Dermis blood vessel endothelial cell (primary cell): Measurements from ENCODE around the gene FASTKD2. TPM values are rescaled to one million over a fixed set of nuclear protein-coding genes. Genes with fewer than 3 reads are reported as not detected.
A peak's percentile ranks its signal among the peaks of the same experiment; 100 is the strongest.
"Not testable (repeated sequence)": the region's sequence is repeated elsewhere in the genome, so short reads cannot be mapped to it uniquely, and the experiment has no call there.

ENCODE experiments used
- DNase-seq: peaks from one replicate; pipeline ENCODE4 v3.0.0; 2010
- total RNA-seq: library from RNA; depleted of rRNA; stranded (reverse); fragments of >200 nt; gene quantifications from 2 replicates; pipeline ENCODE4 v1.2.3, GENCODE V29; 2014

Gene FASTKD2
- total RNA-seq, 1 donor from 2014 or later, result 43.1 TPM

DNA sequence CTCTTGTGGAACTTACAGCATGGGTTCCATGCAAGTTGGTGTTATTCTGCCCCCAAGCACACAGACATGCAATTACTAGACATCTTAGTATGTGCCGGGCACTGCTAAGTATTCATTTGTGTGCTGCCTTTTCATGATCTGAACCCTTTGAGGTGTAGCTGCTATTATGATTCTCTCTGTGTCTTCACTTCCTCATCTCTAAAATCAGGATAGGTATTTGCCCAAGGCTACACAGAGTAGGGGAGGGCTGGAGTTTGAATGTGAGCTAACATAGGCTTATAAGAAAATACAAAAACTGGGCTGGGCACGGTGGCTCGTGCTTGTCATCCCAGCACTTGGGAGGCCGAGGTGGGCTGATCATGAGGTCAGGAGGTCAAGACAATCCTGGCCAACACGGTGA is 27.2 kb downstream of the FASTKD2 start:
- DNase-seq, result no peak

DNA sequence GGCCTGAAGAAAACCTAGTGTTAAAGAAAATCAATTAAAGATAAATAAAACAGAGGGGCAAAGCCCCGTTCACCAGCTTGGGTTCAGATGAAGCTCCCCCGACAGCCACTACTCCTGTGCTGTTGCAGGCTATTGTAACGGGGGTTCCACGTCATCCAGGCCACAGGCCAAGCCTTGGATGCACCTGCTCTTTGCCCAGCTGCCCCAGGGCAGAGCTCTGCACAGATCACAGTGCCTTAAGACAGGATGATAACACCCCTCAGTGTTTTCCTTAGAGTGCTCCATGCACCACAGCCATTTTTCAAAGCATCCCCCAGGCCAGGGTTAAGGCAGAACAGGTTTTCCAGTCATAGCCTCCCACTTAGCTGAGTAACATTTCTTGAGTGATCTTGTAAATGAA is 32.0 kb downstream of the FASTKD2 start:
- peak; percentile 28 for DNase-seq

DNA sequence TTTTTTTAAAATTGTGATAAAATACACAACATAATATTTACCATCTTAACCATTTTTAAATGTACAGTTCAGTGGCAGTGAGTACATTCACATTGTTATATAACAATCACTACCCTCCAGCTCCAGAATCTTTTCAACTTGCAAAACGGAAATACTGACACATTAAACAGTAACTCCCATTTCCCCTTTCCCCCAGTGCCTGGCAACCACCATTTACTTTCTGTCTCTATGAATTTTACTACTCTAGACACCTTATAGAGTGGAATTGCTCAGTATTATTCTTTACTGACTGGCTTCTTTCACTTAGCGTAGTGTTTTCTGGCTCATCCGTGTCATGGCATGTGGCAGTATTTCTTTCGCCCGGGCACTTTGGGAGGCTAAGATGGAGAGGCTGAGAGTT is 32.6 kb downstream of the FASTKD2 start:
- DNase-seq, result peak; percentile 86

DNA sequence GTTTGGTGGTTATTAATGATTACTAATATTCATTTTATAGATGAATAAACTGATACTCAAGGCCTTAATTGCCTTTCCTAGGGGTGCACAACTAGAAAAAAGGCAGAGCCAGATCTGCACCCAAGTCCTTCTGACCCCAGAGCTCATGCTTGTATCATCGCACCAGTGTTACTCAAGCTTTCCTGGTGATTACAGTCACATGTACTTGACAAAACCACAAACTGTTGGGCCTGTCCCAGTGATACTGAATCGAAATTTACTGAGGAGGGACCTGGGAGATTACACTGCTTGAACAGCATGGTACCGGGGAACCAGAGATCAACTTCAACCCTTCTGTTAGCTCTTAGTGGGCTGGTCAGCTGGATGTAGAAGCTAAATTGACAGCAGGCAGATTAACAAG is 33.7 kb downstream of the FASTKD2 start:
- DNase-seq, result no peak

DNA sequence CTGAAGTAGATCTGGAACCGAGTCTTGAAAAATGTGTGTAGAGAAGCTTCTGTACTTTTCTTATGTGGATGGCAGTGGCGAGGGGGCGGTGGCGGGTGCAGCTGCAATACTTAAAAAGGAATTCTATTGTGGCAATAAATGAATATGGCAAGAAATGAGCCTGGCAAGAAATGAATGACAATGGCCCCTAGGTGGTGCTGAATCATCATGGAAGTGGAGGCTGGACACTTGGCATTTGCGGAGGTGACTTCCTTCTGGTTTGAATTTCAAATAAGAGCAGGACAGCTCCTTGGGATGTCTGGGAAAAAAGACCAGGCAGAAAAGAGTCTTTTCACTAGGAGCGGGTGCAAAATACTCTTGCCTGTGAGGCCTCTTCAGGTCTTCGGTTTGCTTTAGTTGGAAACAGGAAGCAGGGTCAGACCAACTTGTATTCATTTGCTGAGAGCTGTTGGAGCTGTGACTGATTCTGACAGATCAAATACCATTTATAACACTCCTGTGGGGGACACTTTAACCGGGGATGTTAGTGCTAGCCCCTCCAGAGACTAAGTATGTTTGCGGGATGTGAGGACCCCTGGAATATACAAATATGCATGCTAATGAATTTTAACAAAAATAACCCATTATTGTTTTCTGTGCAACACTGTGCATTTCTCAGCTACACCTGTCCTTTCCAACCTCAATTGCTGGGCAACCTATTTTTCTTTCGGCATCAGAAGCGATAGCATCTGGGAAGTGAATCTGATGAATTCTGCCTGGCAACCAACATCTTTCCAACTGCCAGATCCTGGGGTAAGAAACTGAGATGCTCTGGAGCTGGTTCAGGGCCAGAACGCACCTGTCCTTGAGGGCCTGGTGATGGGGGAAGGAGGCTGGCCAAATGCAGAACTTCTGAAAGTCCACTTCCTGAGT is 35.4 kb downstream of the FASTKD2 start:
- peak; percentile 86 for DNase-seq

DNA sequence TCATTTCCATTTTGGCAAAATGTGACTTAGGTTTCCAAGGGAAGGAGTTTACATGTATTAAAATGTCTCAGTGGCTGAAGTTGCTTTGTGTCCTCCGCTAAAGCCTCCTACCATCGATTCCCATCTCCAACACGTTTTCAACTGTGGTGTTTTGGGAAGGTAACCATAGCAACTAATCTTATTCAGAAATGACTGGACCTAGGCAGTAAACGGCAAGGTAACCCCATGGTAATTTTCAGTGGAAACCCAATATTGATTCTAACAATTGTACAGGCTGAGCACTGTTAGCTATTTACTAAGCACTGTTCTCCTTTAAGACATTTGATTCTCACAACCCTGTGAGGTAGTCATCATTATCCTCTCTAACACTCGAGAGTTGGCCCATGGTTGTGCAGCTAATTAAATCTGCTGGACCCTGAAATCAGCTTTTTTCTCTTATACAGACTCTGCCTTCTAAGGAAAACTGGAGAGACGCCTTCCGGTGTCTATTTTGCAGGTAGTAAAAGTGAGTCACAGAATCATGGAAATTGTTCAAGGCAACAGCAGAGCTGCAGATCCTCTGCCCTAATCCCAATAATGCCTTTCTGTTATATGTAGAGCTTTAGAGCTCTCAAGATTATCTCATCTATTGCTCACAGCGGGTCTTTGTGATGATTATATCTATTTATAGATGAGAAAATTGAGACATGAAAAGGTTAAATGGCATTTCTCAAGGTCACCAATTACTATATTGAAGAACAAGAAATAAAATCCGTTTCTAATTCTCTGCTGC is 36.2 kb downstream of the FASTKD2 start:
- no peak for DNase-seq

DNA sequence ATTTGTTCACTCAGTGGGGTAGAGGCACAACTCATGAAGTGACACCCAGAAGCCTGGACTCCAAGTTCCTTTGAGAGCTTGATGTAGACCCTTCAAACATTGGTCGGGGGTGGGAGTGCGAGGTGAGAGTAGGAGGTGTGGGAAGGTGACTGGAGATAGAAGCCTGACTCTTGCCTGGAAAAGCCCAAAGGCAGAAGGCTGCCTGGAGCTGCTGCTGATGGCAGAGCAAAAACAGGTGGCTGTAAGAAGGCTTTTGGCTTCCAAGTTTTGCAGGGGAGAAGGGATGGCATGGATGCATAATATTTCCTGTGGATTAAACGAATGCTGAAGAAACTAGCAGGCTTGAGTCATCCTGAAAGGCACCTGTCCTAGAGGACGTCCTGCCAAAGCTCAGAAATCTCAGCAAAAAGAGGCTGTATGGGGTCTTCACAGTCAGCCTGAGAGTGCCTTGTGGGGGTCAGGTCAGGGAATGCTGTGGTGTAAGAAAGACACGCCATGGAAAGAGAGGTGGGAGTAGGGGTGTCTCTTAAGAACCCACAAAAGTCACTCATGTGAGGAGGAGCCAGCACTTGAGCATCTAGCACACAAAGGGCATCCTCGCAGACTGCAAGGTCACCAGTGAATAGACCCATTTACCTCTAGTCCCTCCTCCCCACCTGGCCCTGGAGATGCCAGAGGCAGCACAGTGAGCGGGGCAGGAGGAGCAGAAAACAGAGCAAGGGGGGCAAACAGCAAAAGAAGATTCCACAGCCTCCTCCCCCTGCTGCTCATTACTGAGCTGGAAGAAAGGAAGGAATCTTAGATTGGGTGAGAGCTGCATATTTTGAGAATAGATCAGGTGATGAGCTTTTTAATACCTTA is 37.5 kb downstream of the FASTKD2 start:
- DNase-seq, result no peak

DNA sequence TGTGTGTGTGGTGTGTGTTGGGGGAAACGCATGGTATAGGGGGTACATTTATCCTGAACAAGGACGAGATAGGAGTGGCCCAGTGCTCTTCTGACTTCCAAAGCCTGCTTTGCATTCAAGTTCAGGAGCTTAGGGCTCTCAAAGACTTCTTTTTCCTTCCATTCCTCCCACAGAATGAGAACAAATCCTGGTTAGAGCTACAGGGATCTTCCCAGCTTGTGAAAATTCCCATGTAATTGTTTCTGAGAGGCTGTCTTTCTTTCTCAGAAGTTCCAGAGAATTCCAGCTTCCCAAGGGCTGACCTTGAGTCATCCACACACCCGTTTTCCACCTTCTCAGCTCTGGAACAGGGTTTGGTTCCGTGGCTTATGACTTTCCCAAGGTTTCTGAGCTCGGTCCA is 38.9 kb downstream of the FASTKD2 start:
- no peak for DNase-seq

DNA sequence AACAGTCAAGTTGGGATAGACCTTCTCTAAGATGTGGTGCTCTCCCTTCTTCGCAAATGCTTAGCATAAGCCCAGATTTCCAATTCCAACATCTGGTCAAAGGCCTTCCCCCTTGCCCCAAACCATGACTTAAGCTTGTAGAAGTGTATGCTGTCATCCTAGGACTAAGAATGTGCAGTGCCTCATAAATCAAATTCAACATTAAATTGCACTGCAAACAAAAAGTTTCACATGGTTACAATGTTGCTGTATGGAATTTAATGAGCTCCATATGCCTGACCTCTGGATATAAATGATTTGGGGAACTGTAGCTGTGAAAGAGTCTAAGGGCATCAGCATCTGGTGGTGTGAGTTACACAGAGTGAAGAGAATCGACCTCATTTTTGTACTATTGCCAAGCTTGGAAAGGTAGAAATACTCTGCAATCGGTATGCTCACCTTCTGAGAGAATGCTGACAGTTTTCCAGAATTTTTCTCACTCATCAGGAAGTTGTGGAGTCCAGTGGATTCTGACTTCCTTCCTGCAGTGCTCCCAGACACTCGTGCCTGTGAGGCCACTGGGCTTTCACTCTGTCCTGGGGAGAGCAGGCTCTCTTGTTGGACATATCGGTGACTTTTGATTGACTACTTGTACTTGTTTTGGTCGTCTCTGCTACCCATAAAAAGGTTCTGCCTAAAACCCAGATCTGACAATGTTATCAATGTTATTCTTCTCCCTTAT is 40.6 kb downstream of the FASTKD2 start:
- DNase-seq, result peak; percentile 24

DNA sequence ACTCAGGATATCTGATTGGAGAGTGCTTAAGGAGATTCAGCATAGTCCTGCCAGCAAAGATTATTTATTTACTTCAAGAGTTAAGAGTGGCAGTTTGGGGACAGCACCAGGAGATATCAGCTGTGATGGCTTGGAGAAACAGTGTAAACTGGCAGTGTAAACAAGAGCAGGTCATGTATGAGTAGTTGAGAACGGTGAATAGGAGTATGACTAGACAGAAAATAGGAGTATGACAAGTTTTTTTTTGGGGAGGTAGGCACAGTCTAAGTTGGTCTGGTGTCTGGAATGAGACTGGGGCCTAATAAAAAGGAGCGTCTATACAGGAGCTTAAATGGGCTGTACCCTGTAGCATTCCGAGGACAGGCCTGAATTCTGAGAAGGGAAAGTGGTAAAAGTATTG is 42.2 kb downstream of the FASTKD2 start:
- not testable (repeated sequence) for DNase-seq

DNA sequence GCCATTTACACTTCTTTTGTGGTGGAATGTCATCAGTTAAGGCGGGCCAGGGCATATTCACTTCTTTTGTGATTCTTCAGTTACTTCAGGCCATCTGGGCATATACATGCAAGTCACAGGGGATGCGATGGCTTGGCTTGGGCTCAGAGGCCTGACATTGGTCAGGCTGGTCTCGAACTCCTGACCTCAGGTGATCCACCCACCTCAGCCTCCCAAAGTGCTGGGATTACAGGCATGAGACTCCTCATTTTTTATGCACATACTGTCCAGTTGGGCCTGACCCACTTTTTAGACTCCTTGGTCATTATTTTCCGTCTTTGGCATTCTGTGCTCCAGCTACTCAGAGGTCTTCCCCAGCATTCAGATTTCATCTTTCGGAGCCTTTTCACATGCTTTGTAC is 47.1 kb downstream of the FASTKD2 start:
- not testable (repeated sequence) for DNase-seq

DNA sequence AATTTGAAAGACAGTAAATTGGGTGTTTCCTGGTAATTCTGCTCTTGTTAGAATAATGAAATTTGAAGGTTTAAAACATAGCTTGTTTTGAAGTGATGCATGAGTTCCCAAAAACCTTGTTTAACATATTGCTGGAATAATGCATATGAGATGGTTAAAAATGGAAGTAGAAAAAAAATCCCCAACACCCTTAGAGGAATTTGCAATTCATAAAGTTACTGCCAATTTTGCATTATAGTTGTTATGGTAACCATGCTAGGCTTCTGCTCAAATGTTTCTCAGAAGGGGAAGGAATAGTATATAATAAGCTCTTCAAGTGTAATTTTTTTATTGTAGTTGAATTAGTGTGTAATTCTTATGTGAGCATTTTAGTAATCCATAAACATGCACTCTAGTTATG is 49.1 kb downstream of the FASTKD2 start:
- DNase-seq, result no peak

DNA sequence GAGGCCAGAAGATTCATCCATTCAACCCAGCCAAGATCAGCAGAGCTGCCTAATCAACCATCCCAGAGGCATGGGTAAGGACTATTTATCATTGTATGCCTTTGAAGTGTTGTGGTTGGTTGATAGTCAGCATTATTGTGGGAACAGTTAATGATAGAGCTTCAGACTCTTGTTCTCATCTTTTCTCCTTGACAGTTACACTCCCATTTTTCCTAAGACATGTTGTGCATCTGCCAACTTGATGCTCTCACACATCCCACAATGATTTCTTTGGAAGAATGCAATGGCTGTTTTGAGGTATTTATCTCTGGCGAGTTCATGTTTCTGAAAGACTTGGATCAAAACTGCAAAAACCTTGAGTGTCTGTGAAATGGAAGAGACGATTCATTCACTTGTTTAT is 55.4 kb downstream of the FASTKD2 start:
- no peak for DNase-seq

DNA sequence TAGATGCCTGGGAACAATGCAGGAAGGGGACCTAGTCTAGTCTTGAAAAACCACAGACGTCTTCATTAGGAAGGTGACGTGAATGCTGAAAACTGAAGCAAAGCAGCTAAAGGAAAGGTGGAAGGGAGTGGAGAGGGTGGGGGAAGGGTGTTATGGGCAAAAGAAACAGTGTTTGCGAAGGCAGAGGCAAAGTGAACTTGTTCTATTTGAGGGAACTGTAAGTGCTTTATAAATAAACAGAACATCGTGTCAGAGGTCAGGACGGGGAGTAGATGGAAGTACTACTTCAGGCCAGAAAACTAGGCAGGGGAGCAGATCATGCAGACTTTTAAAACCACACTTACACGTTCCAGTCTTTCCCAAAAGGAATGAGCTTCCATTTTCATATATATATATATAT is 57.8 kb downstream of the FASTKD2 start:
- no peak for DNase-seq

DNA sequence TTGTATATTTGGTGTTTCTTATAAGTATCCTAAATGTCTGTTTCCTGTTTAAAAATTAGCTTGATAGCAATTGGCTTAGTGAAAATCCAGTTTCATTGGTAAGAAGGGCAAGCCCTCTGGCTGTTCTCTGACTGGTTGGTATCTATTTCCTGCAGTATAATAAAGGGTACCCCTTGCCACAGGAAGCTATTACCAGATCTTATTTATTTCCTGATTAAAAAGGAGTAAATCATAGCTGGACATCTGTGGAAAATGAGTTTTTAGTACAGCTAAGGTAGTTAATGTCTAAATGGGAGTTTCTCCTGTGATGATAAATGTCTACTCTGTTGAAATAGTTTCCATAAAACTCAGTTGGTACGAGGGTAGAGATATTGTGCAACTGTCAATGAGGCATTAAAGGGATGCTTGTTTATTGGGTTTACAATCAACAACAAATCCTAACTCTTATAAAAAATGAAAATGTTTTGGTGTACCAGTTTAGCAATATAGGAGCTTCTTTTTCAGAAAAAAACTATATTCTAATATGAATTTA is 58.7 kb downstream of the FASTKD2 start:
- DNase-seq, result no peak

DNA sequence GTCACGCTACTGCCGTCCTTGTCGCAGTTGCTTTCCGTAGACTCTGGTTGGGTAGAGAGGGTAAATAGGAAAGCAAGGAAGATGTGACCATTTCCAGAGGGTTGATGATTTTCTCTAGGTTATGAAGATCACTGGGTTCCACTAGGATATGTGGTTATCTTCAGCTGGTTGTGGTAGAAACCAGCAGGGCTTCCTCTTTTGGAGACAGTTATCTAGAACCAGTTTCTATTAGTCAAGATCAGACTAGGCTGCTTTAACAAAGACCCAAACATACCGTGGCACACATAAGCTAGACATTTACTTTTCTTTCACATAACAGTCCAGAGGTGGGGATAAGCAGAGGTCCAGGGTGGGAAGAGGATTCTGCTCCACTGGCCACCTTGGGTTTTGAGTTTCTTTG is 59.6 kb downstream of the FASTKD2 start:
- DNase-seq, result no peak

DNA sequence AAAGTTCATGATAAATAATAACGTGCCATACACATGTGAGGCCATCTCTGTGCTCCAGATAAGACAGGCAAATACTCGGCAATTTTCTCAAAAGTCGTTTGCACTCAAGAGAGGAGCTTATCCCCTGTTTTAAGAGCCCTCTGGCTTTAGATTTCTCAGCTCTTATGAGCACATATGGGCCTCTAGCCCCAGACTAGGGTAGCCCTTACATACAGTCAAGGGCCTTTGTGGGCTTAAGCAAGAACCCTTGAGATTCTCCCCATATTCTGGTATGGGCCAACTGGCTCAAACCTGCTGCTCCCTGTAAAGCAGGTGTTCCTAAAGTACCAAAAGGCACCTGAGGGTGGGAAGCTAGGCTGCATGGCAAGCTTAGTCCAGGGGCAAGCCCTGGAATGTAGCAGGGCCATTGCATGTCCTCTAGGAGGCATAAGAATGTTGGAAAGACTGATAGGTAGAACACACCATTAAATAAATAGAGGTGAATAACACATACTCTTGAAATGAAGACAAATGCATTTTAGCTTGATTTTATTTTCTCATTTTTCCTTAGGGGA is 66.1 kb downstream of the FASTKD2 start:
- DNase-seq, result no peak

DNA sequence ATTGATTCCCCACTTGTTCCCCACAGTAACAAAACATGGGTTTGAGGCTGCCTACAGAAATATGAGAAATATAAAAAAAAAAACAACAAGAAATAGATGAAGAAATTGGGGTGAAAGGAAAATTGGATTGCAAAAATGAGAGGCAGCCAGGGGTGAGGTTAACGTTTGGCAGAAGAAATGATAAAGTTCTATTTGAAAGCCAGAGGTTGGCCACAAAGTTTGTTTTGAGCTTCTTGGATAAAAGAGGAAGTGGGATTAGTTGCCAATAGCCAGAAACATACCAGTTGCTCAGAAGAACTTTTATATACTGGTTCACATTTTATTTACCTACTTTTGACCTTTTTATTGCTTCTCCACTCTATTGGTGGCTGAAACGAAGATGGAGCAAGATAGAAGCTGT is 67.5 kb downstream of the FASTKD2 start:
- DNase-seq, result no peak

DNA sequence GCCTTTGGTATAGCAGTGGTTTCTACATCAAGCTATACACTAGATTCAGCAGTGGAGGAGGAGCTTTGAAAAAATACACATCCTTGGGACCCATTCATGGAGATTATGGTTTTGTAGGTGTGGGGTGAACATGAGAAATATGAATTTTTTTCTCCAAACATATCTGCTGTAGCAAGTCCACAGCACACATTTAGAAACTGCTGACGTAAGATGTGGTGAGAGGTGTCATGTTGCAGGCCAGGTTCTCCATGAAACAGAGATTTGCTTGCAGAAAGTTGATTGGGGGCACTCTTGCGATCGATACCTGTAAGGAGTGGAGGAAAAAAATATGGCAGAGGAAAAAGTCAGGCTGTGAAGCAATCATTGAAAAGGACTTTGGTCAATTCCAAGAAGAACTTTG is 67.9 kb downstream of the FASTKD2 start:
- no peak for DNase-seq

DNA sequence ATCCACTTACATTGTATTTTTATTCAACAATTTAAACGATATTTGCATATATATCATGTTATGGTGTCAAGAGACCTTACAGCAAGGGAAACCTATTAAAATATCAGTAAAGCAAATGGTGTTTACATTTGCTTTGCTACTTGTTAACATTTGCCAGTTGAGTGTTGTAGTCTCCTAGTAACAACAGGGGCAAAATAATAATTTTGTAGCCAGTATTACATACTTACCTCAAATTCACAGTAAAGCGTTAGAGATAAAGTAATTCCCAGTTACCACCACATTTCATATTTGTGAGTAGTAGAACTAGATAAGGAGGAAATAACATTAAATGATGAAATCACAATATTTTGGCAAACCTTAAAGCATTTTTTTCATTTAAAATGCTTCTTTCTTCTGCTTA is 71.3 kb downstream of the FASTKD2 start:
- no peak for DNase-seq

DNA sequence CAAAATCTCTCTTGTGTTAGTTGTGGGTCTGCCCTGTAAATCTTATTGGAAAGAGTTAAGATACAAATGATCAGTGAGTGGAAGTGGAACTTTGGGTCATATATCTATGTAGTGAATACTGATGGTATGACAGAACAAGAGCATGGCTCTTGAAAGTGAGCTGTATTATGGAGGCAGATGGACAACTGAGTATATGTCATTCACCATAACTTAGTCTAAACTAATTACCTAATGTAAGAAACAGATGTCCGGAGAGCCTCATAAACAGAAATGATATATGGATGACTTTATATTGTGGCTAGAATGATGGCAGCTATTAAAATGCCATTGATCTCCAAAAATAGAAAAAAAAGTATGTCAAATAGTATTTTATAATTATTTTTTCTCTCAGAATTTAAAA is 72.4 kb downstream of the FASTKD2 start:
- DNase-seq, result no peak

DNA sequence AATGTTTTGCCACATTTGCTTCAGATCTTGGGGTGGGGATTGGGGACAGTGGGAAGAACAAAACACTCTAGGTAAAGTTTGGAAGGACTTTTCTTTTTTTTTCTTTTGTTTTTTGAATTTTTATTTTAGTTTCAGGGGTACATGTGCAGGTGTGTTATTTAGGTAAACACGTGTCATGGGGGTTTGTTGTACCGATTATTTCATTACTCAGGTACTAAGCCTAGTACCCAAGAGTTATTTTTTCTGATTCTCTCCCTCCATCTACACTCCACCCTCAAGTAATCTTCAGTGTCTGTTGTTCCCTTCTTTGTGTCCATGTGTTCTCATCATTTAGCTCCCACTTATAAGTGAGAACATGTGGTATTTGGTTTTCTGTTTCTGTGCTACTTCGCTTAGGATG is 73.3 kb downstream of the FASTKD2 start:
- no peak for DNase-seq
